ENCODE measurements around the gene DPP6. TPM values are rescaled to one million over a fixed set of nuclear protein-coding genes. Genes with fewer than 3 reads are reported as not detected.
A peak's percentile ranks its signal among the peaks of the same experiment; 100 is the strongest.
"Not testable (repeated sequence)": the region's sequence is repeated elsewhere in the genome, so short reads cannot be mapped to it uniquely, and the experiment has no call there.

DPP6 gene
- not detected for polyA plus RNA-seq (2012; ENCODE audit: insufficient read depth, insufficient read length)

DNA sequence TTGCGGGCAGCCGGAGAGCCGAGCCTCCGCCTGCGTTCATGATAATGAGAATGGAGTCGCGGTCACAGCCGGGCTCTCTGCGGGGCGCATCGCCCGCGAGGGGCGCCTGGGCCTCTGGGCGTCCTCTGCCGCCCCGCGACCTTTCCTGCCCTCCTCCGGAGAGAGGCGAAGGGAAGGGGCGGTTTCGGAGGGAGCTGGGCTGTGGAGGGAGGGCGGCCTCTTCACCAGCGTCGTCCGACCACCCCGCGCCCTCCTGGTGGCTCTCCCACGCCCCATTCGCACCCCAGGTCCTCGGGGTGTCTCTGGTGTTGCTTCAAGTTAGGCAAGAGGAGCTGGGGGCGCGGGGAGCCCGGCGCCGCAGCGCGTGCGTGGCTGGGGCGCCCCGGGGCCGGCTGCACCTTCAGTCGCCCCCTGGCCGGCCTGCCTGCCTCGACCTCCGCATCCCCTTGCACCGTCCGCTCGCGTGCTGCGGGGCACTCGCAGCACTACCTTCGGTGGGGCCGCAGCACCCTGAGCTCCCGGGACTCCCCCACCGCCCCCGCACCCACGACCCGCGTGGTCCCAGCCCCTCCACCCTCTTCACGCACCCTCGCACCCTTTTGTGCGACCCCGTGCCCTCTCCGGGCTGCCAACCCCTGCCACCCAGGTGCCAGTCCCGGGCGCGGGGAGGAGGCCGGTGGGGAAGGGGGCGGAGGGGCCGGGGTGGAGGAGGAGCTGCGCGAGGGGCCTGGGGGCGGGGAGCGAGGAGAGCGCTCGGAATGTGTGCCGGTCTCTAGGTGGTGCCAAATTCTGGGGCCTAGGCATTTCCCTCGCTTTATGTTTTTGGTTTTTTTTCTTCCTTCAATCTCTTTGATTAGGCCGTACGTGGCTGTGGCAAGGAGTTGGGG is at the start of gene DPP6:
Gene DPP6 (plus strand): TSS at position 756 of the 887 bp plus-strand sequence.
- H3K4me3 ChIP-seq (ENCODE audit: low read length); DNase-seq (ENCODE audit: low read depth, low spot score): not testable (repeated sequence)

DNA sequence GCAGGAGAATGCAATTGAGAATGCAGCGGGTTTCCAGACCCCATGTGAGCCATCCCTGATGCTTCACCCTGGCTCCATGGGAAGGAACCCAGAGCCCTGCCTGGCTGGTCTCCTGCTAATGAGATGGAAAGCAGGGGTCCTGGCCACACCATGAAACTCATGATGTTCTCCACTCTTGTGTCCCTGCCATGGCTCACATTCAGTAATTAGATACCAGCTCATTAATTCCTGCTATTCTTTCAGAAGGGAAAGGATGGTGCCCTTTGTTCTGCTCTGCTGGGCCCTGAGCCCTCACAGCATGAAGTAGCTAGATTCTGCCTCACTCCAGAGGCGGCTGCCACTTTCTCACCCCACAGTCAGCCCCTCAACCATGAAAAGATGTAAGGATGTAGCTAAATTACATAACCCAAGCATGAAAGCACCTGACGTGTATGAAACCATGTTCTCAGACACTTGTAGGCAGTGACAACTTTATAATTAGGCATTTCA is 42.7 kb upstream of the DPP6 start:
- not testable (repeated sequence) for H3K4me3 ChIP-seq (ENCODE audit: low read length); DNase-seq (ENCODE audit: low read depth, low spot score)

DNA sequence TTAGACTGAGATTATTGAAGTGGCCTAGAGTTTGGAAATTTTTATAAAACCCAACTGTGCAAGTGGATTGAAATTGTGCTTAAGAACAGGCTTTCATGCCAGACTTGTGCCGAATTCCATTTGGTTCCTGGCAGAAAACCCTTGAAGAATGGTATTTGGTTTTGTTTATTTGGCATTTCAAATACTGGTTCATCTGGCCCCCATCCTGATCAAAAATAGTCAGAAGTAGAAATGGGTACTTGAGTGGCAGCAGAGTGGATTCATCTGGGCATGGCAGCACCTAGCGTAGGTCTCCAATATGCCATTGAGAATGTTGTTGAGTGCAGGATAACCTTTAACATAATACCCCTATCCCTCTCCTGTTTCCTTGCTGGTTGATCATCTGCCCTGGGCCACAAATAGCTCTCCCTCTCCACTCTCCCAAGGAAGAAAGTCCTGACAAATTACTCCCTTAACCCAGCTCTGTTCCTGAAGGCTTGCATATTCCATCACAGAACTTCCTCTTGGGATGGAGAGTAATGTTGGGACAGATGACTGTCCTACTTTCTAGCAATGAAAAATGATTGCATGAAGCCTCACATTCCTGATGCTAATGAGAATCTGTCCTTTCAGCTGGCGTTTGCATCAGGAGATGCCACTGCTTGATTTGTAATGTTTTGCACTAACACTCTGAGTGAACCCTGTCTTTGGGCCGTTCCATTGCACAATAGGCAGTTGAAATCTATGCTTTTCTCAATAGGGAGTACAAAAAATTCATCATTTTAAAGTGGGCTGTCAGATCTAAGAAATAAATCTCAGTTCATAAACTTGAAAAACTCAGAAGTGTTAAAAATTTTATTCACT is 41.3 kb upstream of the DPP6 start:
- DNase-seq (ENCODE audit: low read depth, low spot score); H3K4me3 ChIP-seq (ENCODE audit: low read length): not testable (repeated sequence)

DNA sequence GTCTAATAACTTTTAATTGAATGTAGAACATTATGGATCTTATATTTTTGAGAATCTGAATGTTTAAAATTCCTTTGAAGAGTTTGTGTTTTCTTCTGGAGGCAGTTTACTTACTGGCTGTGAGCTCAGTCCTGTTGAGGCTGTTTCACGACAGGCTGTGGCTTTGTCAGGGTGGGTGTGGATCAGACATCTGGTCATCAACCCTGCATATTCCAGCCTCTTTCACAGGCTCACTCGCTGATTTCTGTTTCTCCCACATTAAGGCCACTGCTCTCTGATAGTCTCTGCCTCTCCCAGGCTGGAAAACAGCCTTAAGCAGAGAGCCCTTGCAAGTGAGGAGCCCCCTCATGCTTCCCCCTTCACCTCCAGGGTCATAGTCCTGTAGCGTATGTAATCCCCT is 39.4 kb upstream of the DPP6 start:
- H3K4me3 ChIP-seq (ENCODE audit: low read length); DNase-seq (ENCODE audit: low read depth, low spot score): not testable (repeated sequence)

DNA sequence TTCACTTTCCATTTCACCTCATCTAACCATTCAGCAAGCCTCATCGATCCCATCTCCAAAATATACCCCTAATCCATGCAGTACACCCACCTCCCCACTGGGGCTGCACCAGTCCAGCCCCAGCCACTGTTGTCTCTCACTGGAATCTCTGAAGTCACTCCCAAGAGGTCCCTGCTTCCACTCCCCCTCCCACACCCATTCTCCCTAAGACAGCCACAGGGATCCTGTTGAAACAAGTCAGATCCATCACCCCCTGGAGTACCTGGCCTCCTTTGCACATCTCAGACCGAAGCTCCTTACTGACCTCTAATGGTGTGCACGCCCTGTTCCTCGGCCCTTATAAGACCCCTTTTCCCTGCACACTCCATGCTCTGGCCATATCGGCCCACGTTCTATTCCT is 36.6 kb upstream of the DPP6 start:
- not testable (repeated sequence) for H3K4me3 ChIP-seq (ENCODE audit: low read length); DNase-seq (ENCODE audit: low read depth, low spot score)

DNA sequence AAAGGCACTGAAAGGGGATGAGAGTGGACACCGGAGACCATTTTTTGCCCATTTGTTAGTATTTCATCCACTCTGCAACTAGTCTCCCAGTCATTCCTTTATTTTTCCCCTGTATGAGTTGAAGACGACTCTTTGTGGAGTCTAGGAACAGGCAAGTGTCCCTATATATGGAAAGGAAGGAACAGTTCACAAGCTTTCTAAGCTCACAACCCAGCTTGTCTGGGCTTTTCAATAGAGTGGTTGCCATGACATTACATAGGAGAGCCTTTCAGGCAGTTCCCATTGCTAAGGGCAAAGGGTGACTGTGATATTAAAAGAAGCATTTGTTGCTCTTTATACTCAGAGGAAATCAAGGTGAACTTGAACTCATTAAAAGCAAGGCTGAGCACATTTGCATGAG is 33.8 kb upstream of the DPP6 start:
- H3K4me3 ChIP-seq (ENCODE audit: low read length); DNase-seq (ENCODE audit: low read depth, low spot score): not testable (repeated sequence)

DNA sequence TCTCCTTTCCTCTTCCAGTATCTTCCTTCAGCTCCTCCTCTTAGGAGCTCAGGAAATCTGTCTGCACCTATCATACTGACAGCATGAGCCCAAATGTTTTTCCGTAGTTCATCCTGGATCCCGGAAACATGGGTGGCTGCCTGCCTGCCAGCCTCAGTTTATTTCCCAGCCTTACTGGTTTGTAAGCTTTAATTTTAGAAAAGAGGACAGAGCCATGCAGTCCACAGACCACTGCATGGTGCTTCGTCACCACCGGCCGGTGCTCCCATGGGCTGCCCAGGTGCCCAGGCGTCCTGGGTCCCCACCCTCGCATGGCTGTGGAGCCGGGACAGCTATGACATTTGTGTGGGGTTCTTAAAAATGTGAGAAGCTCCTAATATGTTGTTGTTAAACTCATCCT is 24.4 kb upstream of the DPP6 start:
- not testable (repeated sequence) for DNase-seq (ENCODE audit: low read depth, low spot score); H3K4me3 ChIP-seq (ENCODE audit: low read length)

DNA sequence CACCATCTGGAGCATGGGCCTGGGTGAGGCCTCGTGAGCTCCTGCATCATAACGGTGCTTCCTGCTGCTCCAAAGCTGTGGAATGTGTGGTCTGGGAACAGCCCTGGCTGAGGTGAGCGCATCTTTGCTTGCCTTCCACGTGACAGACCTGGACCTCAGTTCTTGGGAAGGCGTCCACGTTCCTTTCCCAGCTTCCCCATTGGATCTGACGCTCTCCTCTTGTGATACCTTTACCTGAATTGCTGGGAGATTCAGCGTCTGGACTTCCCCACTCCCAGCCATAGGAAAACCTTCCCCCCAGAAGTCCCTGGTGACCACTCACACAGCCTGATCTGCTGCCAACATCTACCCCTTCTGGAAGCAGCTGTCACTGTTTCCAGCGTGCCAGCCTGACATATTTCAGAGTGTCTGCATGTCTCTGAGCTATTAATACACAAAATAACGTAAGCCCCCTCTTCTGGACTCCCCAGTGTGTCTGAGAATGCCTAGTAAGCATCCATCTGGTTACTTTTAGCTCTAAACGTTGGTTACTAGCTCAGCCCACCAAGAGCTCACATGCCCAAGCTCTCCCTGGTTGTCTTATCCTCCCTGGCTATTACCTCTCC is 21.6 kb upstream of the DPP6 start:
- not testable (repeated sequence) for DNase-seq (ENCODE audit: low read depth, low spot score); H3K4me3 ChIP-seq (ENCODE audit: low read length)

DNA sequence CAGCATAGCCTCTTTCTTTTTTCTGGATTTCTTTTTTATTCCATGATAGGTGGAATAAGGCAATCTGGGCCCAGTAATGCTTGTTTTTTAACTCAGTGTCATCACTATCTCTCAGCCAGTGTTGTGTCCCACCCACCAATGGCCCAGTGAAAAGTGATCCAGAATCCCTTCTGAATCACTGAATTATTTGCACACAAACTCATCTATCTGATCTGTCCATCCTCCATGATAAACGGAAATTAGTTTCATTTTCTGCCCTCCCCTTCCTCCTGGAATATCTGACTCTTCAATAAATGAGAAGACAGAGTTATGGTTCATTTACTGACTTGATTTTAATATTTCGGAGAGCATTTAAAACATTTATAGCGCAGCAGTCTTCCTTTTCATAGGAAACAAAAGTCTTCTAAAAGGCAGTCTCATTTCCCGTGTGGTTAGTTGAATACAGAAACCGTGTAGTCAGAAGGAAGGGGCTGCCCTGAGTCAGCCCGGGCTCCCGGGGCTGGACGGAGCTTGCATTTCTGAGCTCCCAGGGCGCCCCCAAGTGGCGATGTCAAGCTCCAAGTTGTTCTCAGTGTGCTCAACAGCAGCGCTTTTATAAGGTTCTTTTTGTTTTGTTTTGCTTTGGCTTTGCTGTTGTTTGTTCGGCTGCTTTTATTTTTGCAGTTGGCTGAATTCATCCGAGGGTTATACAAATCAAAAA is 12.6 kb upstream of the DPP6 start:
- not testable (repeated sequence) for H3K4me3 ChIP-seq (ENCODE audit: low read length); DNase-seq (ENCODE audit: low read depth, low spot score)

DNA sequence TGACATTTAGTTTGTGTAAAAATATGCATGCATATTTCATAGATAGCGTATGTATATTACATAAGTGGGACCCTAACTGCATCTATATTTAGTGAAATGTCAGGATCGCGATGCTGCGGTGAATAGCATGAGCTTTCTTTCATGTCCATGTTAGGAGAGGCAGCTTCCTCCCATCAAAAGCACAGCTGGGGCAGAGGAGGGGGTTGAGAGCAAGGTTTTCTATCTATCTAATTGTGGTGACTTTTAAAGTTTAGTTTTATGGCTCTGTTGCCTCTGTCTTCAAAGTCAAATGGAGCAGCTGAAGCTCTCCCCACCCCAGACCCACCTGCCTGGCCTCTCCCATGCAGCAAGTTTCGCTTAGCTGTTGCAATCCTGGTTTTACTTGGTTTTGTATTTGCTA is 1.8 kb upstream of the DPP6 start:
- H3K4me3 ChIP-seq (ENCODE audit: low read length): not testable (repeated sequence)

DNA sequence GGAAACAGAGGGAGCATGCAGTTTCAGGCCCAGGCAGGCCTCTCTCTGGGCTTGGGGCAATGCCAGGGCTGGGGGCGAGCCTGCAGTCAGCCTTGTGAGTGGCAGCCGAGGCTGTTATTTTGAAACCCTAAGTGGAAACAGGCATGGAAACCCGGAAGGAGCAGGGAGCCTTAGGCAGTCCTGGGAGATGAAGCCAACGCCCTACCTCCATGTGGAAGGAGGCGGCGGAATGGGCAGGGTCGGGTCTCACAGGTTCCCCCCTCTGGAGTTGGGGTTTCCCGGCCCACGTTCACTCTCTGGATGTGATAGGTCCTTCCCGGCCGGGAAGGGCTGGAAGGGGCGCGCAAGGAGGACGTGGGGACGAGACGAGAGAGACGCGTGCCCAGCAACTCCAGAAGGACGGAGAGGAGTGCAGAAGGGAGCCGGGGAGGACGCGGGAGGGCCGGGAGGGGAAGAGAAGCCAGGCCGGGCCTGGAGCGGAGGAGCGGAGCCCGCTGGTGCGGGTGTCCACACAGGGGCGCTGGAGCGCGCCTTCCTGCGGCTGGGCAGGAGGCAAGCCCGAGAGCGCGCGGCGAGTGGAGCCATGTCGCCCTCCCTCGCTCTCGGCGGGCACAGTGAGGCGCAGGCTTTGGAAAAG is 1.1 kb upstream of the DPP6 start:
- not testable (repeated sequence) for H3K4me3 ChIP-seq (ENCODE audit: low read length); DNase-seq (ENCODE audit: low read depth, low spot score)

More for the DNA sequence above, 1.8 kb upstream of the DPP6 start:
- peak; percentile 27 for DNase-seq (ENCODE audit: low read depth, low spot score)

DNA sequence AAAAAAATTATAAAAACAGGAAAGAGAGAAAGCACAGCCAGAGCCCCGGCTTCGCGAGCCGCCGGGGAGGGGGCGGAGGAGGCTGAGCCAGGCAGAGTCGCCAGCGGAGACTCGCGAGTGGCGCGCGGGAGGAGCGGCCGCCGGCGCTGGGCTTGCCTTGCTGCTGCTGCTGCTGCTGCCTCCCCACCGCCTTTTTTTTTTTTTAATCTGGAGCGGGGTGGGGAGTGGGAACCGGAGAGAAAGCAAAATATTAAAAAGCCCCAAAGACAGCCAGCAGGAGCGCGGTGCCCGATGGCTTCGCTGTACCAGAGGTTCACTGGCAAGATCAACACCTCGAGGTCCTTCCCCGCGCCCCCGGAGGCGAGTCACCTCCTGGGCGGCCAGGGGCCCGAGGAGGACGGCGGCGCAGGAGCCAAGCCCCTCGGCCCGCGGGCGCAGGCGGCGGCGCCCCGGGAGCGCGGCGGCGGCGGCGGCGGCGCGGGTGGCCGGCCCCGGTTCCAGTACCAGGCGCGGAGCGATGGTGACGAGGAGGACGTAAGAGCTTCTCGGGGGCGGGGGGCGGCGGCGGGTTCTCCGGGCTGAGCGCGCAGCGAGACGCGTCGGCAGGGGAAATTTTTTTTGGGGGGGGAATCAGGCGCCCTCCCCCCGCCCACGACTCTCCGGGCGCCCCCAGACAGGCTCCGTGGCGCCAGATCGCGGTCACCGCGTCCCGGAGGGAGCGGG is 493 bp downstream of the DPP6 start:
- not testable (repeated sequence) for DNase-seq (ENCODE audit: low read depth, low spot score); H3K4me3 ChIP-seq (ENCODE audit: low read length)

DNA sequence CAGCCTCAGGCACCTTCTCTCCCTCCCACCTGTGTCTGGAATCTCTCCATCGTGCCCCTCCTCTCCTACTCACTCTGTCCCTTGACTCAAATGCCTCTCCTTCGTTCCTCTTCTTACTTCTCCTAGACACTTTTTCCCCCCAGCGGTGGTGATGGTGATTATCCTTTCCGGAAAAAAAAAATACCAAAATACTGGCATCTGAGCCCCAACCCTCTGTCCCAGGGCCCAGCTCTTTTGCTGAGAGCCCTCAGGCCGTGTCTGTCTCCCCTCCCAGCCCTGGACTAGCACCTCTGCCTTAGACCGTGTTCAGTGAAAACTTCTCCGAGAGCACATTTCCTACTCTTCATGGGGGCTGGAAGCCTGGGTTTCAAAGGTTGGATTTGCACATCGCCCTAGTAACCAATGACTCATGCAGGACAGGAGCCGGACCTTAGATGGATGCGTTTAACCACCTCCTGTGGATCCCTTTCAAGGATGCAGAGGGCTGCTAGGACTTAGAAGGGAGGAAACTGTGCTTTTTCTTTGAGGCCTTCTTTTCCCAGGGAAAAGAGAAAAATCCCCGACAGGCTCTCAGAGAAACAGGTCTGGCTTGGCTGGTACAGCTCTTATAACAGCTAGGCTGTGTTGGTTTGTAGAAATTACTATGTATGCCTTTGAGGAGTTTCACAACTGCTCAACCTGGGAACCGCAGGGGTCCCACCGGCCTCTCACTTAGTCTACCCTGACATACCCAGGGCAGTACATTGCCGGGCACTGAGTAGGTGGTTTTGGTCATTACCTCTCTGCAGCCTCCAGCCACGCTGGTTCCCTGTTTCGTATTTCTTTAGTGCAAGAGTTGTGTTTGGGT is 1.5 kb downstream of the DPP6 start:
- not testable (repeated sequence) for H3K4me3 ChIP-seq (ENCODE audit: low read length); DNase-seq (ENCODE audit: low read depth, low spot score)

DNA sequence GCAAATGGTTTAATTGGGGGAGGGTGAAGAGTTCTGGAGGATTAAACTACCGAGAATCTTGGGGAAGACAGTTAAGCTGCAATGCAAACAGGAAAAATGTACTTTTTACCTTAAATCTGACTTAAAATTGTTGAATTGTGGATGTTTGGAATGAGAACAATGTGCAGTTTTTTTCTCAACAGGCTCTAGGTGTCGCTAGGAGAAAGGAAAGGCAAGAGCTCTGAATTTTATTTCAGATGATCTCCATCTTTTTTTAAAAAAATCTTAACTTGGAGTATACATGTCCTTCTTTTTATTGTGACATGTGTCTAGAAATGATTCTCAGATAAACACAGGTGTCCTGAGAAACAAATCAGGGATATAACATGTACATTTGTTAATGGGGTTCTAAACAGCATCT is 2.5 kb downstream of the DPP6 start:
- not testable (repeated sequence) for H3K4me3 ChIP-seq (ENCODE audit: low read length); DNase-seq (ENCODE audit: low read depth, low spot score)

DNA sequence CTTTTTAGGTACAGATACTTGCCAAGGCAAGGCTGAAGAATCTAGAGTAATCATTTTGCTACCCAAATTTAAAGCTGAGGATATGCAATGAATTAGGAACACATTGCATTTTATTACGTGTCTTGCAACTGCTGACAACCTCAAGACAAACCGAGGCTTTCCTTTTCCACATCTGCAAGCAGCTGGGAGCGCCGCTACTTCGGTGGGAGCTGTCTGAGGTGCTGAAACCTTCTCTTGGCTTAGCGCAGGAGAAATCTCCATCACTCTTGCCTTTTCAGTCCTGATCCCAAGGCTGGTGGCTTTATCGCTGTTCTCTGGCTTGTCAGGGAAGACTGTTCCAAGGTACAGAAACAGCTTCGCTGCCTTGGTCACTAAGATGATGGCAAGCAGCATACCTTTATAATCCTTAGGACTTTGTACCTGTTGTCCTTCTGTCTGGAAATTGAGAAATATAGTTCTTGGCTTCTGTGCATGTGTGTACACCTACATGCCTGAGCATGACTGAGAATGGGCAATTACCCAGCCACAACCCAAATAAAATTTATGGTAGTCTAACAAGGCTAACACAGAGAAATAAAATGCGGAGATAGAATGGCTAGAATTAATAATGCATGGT is 3.4 kb downstream of the DPP6 start:
- peak; percentile 74 for DNase-seq (ENCODE audit: low read depth, low spot score)
- not testable (repeated sequence) for H3K4me3 ChIP-seq (ENCODE audit: low read length)

DNA sequence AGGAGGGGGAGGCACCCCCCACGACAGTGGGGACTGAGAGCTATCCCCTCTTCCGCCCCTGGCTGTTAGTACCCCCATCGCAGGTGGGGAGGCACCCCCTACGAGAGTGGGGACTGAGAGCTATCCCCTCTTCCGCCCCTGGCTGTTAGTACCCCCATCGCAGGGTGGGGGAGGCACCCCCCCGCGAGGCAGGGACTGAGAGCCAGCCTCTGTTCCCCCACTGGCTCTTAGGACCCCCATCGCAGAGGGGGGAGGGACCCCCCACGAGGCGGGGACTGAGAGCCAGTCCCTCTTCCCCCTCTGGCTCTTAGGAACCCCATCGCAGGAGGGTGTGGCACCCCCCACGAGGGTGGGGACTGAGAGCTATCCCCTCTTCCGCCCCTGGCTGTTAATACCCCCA is 6.6 kb downstream of the DPP6 start:
- not testable (repeated sequence) for H3K4me3 ChIP-seq (ENCODE audit: low read length); DNase-seq (ENCODE audit: low read depth, low spot score)

Measured in Jurkat, Clone E6-1 (cell line).